ENCODE data around the gene CD4.
A peak's percentile ranks its signal among the peaks of the same experiment; 100 is the strongest.

Gene CD4

DNA sequence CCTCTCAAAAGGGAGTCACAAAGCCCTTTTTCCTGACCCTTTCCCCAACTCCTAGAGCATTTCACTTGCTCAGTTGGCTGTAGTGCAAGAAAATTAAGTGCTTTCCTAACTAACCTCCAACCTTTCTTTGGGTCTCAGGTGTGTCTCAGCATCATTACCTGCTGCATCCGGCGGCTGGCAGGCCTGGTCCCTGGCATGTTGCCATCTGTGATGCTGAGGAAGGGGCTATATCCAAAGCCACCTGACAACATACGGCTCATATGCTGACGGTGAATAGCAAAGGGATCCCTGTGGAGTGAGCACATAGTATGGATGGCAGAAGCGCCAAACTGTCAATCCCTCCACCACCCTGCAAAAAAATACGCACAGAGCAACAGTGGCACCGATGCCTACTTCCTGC lies 37.6 kb upstream of the CD4 start:
- H3K27ac ChIP-seq: peak overlapping the region; percentile 98
- no peak for TF ChIP-seq ZFX (IDR thresholded peaks at IDR 0.05)
- TF ChIP-seq, protein P1, sequence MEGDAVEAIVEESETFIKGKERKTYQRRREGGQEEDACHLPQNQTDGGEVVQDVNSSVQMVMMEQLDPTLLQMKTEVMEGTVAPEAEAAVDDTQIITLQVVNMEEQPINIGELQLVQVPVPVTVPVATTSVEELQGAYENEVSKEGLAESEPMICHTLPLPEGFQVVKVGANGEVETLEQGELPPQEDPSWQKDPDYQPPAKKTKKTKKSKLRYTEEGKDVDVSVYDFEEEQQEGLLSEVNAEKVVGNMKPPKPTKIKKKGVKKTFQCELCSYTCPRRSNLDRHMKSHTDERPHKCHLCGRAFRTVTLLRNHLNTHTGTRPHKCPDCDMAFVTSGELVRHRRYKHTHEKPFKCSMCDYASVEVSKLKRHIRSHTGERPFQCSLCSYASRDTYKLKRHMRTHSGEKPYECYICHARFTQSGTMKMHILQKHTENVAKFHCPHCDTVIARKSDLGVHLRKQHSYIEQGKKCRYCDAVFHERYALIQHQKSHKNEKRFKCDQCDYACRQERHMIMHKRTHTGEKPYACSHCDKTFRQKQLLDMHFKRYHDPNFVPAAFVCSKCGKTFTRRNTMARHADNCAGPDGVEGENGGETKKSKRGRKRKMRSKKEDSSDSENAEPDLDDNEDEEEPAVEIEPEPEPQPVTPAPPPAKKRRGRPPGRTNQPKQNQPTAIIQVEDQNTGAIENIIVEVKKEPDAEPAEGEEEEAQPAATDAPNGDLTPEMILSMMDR (conservative IDR thresholded peaks at IDR 0.05): no peak

DNA sequence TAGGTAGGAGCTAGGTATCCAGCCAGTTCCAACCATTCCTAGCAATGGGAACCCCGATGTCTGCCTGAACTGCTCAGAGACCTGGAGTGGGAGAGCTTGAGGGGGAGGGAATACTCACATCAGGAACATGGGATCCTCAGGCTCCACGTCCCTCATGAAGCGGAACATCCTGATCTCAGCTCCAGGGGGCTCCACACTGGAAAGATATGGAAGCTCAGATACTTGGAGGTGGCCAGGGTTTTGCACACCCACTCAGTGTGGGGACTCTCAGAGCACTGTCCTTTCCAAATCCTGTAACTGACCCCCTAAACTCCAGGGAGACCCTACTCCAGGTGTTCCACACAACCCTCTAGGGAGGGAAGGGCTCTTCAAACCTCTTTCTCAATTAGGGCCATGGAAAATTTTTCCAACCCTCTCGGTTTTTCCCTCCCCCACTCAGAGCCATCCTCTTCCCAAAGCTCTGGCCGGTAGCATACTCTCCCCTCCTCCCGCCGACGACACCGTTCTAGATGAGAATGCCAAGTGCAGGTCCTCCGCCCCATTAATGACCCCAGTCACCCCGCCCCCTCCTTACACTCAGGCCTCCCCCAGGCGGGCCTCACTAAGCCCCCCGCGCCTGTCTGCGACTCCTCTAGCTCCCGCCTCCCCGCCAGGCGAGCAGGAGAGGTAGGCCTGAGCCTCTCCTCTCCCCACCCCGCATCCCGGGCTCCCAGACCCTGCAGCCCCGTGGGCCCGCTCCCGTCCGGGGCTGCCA lies 37.0 kb upstream of the CD4 start:
- H3K27ac ChIP-seq: peak overlapping the region; percentile 98
- TF ChIP-seq ZFX (IDR thresholded peaks at IDR 0.05): no peak
- TF ChIP-seq, protein P1 (conservative IDR thresholded peaks at IDR 0.05): no peak

DNA sequence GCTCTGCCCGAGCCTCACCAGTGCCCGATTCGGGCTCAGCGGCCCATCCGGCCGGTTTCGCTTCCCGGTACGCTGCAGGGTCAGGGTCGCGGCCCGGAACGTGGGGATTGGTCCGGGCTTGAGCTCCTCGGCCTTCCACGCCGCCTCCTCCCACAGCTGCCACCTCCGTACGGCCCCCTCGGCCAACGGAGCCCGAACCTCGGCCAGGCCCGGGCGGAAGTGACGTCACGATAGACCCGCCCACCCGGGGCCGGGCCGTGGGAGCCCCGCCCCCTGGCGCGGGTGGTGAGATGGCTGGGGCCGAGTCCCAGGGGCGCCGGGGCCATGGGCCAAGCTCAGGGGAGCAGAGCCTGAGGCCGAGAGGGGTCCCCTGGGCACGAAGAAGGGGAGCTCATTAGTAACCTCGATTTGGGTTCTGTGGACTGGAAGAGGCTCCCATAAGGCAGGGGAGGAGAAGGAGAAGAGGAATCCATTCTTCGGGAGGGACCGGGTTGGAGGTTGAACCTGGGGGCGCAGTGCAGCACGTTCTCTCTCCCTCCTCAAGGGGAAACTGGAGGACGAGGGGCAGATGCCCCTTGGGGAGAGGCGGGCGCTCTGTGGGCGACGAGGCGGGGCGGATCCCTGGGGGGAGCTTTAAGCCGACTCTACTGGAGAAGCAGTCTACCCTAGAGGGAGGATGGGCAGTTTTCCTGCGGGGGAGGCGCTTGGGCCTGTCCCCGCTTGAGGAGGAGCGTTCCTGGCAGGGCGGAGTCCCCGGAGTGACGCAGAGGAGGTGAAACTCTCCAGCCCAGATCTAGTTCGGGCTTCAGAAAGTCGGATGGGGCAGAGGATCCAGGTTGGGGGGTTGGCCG lies 36.2 kb upstream of the CD4 start, which contains the start of gene MLF2:
Gene MLF2, minus strand, starts transcription at position 221 of the 851 bp plus-strand sequence. CDS start 807 bp downstream, outside the sequence.
- peak within 1 kb of the TSS; percentile 98 for H3K27ac ChIP-seq
- TF ChIP-seq, protein P1 (conservative IDR thresholded peaks at IDR 0.05): no peak; the same call in 1 of the 2 replicates
- peak; percentile 96 for TF ChIP-seq ZFX (IDR thresholded peaks at IDR 0.05)

DNA sequence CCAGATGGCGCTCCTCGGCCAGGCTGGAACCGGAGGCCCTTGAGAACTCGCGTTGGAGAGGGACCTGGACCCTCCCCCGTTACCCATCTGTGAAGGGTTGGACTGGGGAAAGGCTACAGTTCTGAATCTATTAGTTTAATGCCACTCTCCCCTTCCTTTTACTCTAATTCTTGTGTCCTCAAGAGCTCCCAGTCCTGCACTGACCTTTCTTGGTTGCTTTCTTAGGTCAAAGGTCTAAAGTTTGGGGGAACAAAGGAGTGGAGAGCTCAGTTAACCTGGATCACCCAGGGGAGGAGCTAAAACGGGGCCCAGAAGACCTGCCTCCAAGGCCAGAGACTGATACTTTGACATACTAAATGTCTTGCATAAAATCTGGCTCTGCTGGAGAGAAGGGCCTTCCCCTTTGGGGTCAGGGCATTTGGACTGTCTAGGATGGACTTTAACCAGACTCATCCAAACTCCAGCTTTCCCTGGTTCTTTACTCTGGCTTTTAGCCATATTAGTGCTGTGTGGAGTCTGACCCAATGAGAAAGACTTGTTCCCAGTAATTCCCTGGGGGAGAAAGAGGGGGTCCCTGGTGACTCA lies 35.5 kb upstream of the CD4 start:
- peak overlapping the region; percentile 98 for H3K27ac ChIP-seq
- TF ChIP-seq, protein P1 (conservative IDR thresholded peaks at IDR 0.05): peak; percentile 98; the same call in 1 of the 2 replicates
- no peak for TF ChIP-seq ZFX (IDR thresholded peaks at IDR 0.05)

DNA sequence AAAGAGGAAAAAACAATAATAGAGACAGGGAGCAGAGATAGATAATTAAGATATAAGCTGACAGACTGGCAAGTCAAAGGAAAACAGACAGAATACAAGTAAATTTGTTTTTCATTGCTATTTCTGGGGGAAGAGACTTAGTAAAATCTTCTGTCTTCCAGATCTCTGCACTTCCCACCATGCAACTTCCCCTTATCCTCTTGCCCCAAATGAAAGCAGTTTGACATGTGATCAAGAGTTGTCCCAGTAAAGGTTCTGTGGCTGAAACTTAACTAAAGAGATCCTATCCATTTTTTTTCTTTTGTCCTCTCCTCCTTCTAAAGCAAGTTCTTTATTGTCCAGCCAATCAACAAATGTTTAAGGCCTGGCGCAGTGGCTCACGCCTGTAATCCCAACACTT lies 34.9 kb upstream of the CD4 start:
- H3K27ac ChIP-seq: no peak overlapping the region
- TF ChIP-seq, protein P1 (conservative IDR thresholded peaks at IDR 0.05): no peak
- TF ChIP-seq ZFX (IDR thresholded peaks at IDR 0.05): no peak

DNA sequence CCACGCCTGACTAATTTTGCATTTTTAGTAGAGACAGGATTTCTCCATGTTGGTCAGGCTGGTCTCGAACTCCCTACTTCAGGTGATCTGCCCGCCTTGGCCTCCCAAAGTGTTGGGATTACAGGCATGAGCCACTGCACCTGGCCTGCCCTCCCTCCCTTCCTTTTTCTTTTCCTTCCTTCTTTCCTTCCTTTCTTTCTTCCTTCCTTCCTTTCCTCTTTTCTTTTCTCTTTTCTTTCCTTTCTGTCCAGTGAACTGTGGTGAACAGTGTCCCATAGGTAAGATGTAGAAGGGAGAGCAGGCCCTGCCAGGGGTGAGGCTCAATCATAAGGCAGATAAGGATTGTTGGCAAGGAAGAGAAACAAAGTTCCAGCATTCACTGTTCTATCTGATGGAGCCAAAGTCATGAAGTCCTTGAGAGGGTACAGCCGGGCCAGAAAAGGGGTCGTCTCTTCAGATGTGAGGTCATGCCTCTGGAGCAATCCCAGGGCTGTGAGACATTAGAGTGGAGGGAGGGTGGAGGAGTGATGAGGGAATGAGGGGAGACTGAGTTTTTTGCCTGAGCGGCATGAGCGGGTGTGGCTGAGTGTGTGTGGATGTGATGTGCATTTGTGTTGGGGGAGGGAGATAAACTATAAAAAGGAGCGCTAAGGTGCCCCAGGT lies 32.2 kb upstream of the CD4 start:
- TF ChIP-seq, protein P1 (conservative IDR thresholded peaks at IDR 0.05): no peak
- TF ChIP-seq ZFX (IDR thresholded peaks at IDR 0.05): no peak
- H3K27ac ChIP-seq: no peak overlapping the region

Measured in C4-2B (cell line).